ENCODE results near the gene MGLL.
A peak's percentile ranks its signal among the peaks of the same experiment; 100 is the strongest.

Gene MGLL

GRCh38 chr3:127824151-127824825 is 2.0 kb upstream of the MGLL start:
- DNase-seq, result no peak
- no peaks in the 10 kb centered on the region for H3K36me3 ChIP-seq (replicated peaks)
- TF ChIP-seq CTCF (IDR thresholded peaks at IDR 0.05; ENCODE audit: low read depth, low read length, missing control alignments), result no peak
- no peak overlapping the region for H3K4me3 ChIP-seq (ENCODE audit: low read depth, low read length)
- in situ Hi-C loops (cut with HindIII; ENCODE audit: low pct_ligation_motif_present, low sequenced_read_pairs), result no loop called here
- H3K27me3 ChIP-seq (replicated peaks), result no peaks in the 10 kb centered on the region
- H3K27ac ChIP-seq, result no peak overlapping the region

GRCh38 chr3:127823426-127823857 is 1.1 kb upstream of the MGLL start:
- no peak for TF ChIP-seq CTCF (IDR thresholded peaks at IDR 0.05; ENCODE audit: low read depth, low read length, missing control alignments)
- Histone ChIP-seq H3K36me3 (replicated peaks) (peaks cover 2% of the 10 kb centered on the region), H3K27ac (no peak overlapping the region), H3K27me3 (replicated peaks) (no peaks in the 10 kb centered on the region), H3K4me3 (ENCODE audit: low read depth, low read length) (peak overlapping the region; percentile 76)
- DNase-seq, result no peak
- in situ Hi-C loops (cut with HindIII; ENCODE audit: low pct_ligation_motif_present, low sequenced_read_pairs), result no loop called here

- H3K4me3 ChIP-seq (ENCODE audit: low read depth, low read length), result peak overlapping the region; percentile 76
Measured at GRCh38 chr3:127822682-127823425, 539 bp upstream of the MGLL start.

GRCh38 chr3:127821394-127821793 is 921 bp downstream of the MGLL start:
- TF ChIP-seq CTCF (IDR thresholded peaks at IDR 0.05; ENCODE audit: low read depth, low read length, missing control alignments), result no peak
- Histone ChIP-seq H3K27ac (no peak overlapping the region), H3K4me3 (ENCODE audit: low read depth, low read length) (peak overlapping the region; percentile 76), H3K36me3 (replicated peaks) (peaks cover 2% of the 10 kb centered on the region), H3K27me3 (replicated peaks) (no peaks in the 10 kb centered on the region)
- in situ Hi-C loops (cut with HindIII; ENCODE audit: low pct_ligation_motif_present, low sequenced_read_pairs), result no loop called here
- DNase-seq, result no peak

More at GRCh38 chr3:127822682-127823425, 539 bp upstream of the MGLL start:
- TF ChIP-seq CTCF (IDR thresholded peaks at IDR 0.05; ENCODE audit: low read depth, low read length, missing control alignments), result no peak
- peaks cover 2% of the 10 kb centered on the region for H3K36me3 ChIP-seq (replicated peaks)
- in situ Hi-C loops (cut with HindIII; ENCODE audit: low pct_ligation_motif_present, low sequenced_read_pairs), result no loop called here
- H3K27ac ChIP-seq, result peak overlapping the region; percentile 12
- no peaks in the 10 kb centered on the region for H3K27me3 ChIP-seq (replicated peaks)
- DNase-seq, result no peak

GRCh38 chr3:127820826-127821313 is 1.4 kb downstream of the MGLL start:
- in situ Hi-C loops (cut with HindIII; ENCODE audit: low pct_ligation_motif_present, low sequenced_read_pairs), result no loop called here
- no peak for DNase-seq
- Histone ChIP-seq H3K27me3 (replicated peaks) (no peaks in the 10 kb centered on the region), H3K4me3 (ENCODE audit: low read depth, low read length) (peak overlapping the region; percentile 18), H3K36me3 (replicated peaks) (peaks cover 2% of the 10 kb centered on the region), H3K27ac (no peak overlapping the region)
- no peak for TF ChIP-seq CTCF (IDR thresholded peaks at IDR 0.05; ENCODE audit: low read depth, low read length, missing control alignments)
